Measurements from ENCODE around the gene DPPA4. TPM values are rescaled to one million over a fixed set of nuclear protein-coding genes. Genes with fewer than 3 reads are reported as not detected.

Gene DPPA4
- total and polyA plus RNA-seq, 12 donors = 0.01 TPM; not detected in 11

GRCh38 chr3:109313061-109313460, 24.3 kb downstream of the DPPA4 start:
- Histone ChIP-seq H3K9me3 (no peaks in the 10 kb centered on the region), H3K4me1 (no peaks in the 10 kb centered on the region), H3K4me3 (no peak overlapping the region), H3K36me3 (no peaks in the 10 kb centered on the region), H3K27ac (no peak overlapping the region), H3K27me3 (no peaks in the 10 kb centered on the region)
- intact Hi-C loops (cut with DNase I) = no loop called here
- ATAC-seq = no peak
- no peak for TF ChIP-seq CTCF (IDR thresholded peaks at IDR 0.05)
- WGBS, 2 donors = 63 to 72% methylated on average over 1 of the region's 1 CpG
- DNase-seq = no peak

GRCh38 chr3:109297496-109297895, 39.9 kb downstream of the DPPA4 start:
- 56 to 72% methylated on average over 2 of the region's 2 CpGs for WGBS, 2 donors
- H3K27ac ChIP-seq = no peak overlapping the region
- H3K27me3 ChIP-seq = no peaks in the 10 kb centered on the region
- no peaks in the 10 kb centered on the region for H3K4me1 ChIP-seq
- DNase-seq (no peak), ATAC-seq (no peak)
- H3K9me3 ChIP-seq = no peaks in the 10 kb centered on the region
- intact Hi-C loops (cut with DNase I) = no loop called here
- TF ChIP-seq CTCF (IDR thresholded peaks at IDR 0.05) = no peak
- no peak overlapping the region for H3K4me3 ChIP-seq
- H3K36me3 ChIP-seq = no peaks in the 10 kb centered on the region

GRCh38 chr3:109284071-109284470, 53.3 kb downstream of the DPPA4 start:
- no peak overlapping the region for H3K4me3 ChIP-seq
- H3K27me3 ChIP-seq = no peaks in the 10 kb centered on the region
- no peaks in the 10 kb centered on the region for H3K4me1 ChIP-seq
- no peak overlapping the region for H3K27ac ChIP-seq
- intact Hi-C loops (cut with DNase I) = loop anchor here in 1 of 10 donors (10.0 kb wide), 1 partner anchor 111 kb away; no protein-coding TSS in a partner anchor
- DNase-seq (no peak), ATAC-seq (no peak)
- H3K9me3 ChIP-seq = peaks cover 0 to 3% (median 0%) of the 10 kb centered on the region in 11 donors
- no peaks in the 10 kb centered on the region for H3K36me3 ChIP-seq
- no peak for TF ChIP-seq CTCF (IDR thresholded peaks at IDR 0.05)

GRCh38 chr3:109278546-109278945, 58.8 kb downstream of the DPPA4 start:
- Histone ChIP-seq H3K27me3 (no peaks in the 10 kb centered on the region), H3K27ac (no peak overlapping the region), H3K36me3 (no peaks in the 10 kb centered on the region), H3K9me3 (peaks cover 0 to 3% (median 0%) of the 10 kb centered on the region in 11 donors), H3K4me3 (no peak overlapping the region), H3K4me1 (no peaks in the 10 kb centered on the region)
- no peak for ATAC-seq
- no peak for TF ChIP-seq CTCF (IDR thresholded peaks at IDR 0.05)
- 58 to 81% methylated on average over 1 of the region's 1 CpG for WGBS, 2 donors
- DNase-seq = no peak
- intact Hi-C loops (cut with DNase I) = no loop called here

Data from heart right ventricle (tissue), 16 donors.